NT2/D1 (cell line): ENCODE results near the gene GPR179.

Source experiments
- DNase-seq: peaks from one replicate; pipeline ENCODE4 v3.0.0-alpha.2; 2011; ENCODE audit warnings: low read depth, low spot score
- H3K27me3 ChIP-seq: 2 replicates; pipeline ENCODE4 v1.6.0; 2011; ENCODE audit warnings: mild to moderate bottlenecking; ENCODE audit not compliant: insufficient read length, insufficient read depth
- H3K36me3 ChIP-seq: 2 replicates; pipeline ENCODE4 v1.6.1; 2011; ENCODE audit warnings: mild to moderate bottlenecking, low read length, mixed read lengths; ENCODE audit not compliant: insufficient read depth, insufficient read length
- H3K4me1 ChIP-seq: 2 replicates; pipeline ENCODE4 v1.5.1; 2011; ENCODE audit not compliant: insufficient read depth, insufficient read length
- H3K4me3 ChIP-seq: 2 replicates; pipeline ENCODE4 v1.5.1; 2011; ENCODE audit warnings: low read depth; ENCODE audit not compliant: insufficient read length
- H3K9ac ChIP-seq: 2 replicates; pipeline ENCODE4 v1.6.0; 2011; ENCODE audit warnings: low read depth; ENCODE audit not compliant: insufficient read length
- H3K9me3 ChIP-seq: 2 replicates; pipeline ENCODE4 v1.5.1; 2011; ENCODE audit warnings: mild to moderate bottlenecking, low read length; ENCODE audit not compliant: insufficient read depth
- SUZ12 ChIP-seq: IDR thresholded peaks from 2 replicates; pipeline ENCODE4 v1.6.1; 2011; ENCODE audit not compliant: insufficient read length, insufficient read depth; ENCODE audit errors: extremely low read depth
- YY1 ChIP-seq: IDR thresholded peaks from 2 replicates; pipeline ENCODE4 v1.6.1; 2011; ENCODE audit not compliant: insufficient read length, insufficient read depth
- ZNF274 ChIP-seq: IDR thresholded peaks from 2 replicates; pipeline ENCODE4 v1.6.1; 2011; ENCODE audit warnings: mild to moderate bottlenecking, low read depth, low read length

GPR179 gene

DNA sequence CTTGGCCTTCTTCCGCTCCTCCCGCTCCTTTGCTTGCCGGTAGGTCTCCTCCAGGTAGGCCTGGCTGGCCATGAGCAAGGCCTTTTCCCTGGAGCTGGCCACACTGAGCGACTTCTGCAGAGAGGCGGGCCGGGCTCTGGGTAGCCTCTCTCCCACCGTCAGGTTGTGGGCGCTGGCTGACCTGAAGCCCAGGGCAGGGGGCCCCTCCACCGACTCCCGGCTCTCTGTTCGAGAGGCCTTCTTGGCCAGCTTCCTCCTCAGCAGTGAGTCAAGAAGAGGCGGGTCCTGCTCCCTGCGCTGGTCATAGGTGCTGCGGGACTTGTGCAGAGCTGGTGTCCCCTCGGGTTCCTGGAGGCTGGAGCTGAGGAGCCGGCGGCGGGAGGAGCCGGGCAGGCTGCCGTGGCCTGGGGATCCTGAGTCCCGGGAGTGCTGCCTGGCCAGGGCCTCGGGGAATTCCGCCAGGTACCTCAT, 12.8 kb downstream of the GPR179 start:
- Histone ChIP-seq H3K9ac (no peak overlapping the region), H3K9me3 (no peaks in the 10 kb centered on the region), H3K4me1 (peaks cover 10% of the 10 kb centered on the region), H3K27me3 (no peaks in the 10 kb centered on the region), H3K4me3 (no peak overlapping the region), H3K36me3 (peaks cover 5% of the 10 kb centered on the region)
- TF ChIP-seq ZNF274: no peak
- TF ChIP-seq YY1: no peak
- TF ChIP-seq SUZ12: no peak
- DNase-seq: no peak

DNA sequence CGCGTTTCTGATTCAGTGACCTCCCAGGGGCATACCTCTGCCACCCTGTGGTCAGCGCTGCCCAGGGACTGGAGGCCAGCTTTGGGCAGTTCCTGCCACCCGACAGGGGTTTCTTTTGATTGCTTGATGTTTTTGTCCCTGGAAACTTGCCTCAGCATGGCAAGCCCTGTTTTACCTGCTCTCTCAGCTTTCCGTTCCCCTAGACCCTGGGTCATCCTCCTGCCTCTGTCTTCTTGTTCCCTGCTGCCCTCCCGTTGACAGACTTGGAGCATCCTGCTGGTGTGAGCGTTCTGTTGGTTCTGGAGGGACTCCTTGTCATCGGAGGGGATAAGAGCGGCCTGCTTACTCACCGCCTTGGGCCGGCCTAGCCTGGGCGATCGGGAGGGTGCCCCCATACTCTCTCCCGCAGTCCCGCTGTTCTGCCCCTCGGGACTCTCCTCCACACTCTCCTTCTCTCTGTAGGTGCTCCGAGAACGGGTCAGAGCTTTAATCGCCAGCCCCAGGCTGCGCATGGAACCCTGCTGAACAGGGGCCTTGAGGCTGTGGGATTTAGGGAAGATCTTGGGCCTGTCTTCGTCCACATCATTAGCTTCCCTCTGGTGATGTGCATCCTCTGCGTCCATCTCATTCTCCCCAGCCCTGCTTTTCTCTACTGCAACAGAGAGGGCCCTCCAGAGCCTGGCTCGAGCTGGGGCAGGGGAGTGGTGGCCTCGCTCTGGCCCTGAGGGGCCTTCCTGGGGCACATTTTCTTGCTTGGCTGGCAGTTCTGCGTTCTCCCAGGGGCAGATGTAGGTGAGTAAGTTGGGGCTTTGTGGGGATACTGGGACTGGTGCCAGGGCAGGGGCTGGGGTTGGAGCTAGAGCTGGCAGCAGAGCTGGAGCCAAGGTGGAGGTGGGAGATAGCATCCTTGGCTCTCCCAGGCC, 13.7 kb downstream of the GPR179 start:
- H3K4me1 ChIP-seq: peaks cover 13% of the 10 kb centered on the region
- no peak overlapping the region for H3K4me3 ChIP-seq
- no peaks in the 10 kb centered on the region for H3K27me3 ChIP-seq
- TF ChIP-seq YY1: no peak
- no peak for TF ChIP-seq ZNF274
- no peak for TF ChIP-seq SUZ12
- H3K9me3 ChIP-seq: no peaks in the 10 kb centered on the region
- H3K36me3 ChIP-seq: peaks cover 8% of the 10 kb centered on the region
- no peak for DNase-seq
- no peak overlapping the region for H3K9ac ChIP-seq

DNA sequence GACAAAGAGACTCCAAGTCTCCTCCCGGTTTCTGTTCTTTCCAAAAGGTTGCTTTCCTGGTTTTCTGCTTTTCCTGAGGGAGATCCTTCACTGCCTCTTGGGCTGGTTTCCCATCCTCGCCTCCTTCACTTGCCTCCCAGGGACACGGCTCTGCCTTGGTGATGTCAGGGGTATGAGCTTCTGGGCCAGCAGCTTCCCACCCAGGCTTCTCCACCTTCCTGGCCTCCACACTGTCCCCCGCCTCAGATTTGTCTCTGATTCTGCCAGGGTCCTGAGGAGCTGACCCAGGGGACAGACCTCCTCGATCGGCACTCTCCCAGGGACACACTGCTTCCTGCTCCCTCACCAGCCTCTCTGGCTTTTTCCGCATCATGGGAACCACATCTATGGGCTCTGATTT, 14.5 kb downstream of the GPR179 start:
- Histone ChIP-seq H3K4me1 (peaks cover 13% of the 10 kb centered on the region), H3K36me3 (peaks cover 11% of the 10 kb centered on the region), H3K4me3 (no peak overlapping the region), H3K9me3 (no peaks in the 10 kb centered on the region), H3K27me3 (no peaks in the 10 kb centered on the region), H3K9ac (no peak overlapping the region)
- no peak for TF ChIP-seq SUZ12
- no peak for TF ChIP-seq ZNF274
- no peak for TF ChIP-seq YY1
- no peak for DNase-seq

GRCh38 chr17:38328620-38329019, 15.1 kb downstream of the GPR179 start:
- peaks cover 18% of the 10 kb centered on the region for H3K36me3 ChIP-seq
- no peak overlapping the region for H3K4me3 ChIP-seq
- H3K27me3 ChIP-seq: no peaks in the 10 kb centered on the region
- H3K9ac ChIP-seq: no peak overlapping the region
- H3K9me3 ChIP-seq: no peaks in the 10 kb centered on the region
- H3K4me1 ChIP-seq: peaks cover 9% of the 10 kb centered on the region
- no peak for DNase-seq
- TF ChIP-seq SUZ12 (no peak), ZNF274 (no peak), YY1 (no peak)

GRCh38 chr17:38327936-38328335, 15.8 kb downstream of the GPR179 start:
- no peaks in the 10 kb centered on the region for H3K9me3 ChIP-seq
- DNase-seq: no peak

DNA sequence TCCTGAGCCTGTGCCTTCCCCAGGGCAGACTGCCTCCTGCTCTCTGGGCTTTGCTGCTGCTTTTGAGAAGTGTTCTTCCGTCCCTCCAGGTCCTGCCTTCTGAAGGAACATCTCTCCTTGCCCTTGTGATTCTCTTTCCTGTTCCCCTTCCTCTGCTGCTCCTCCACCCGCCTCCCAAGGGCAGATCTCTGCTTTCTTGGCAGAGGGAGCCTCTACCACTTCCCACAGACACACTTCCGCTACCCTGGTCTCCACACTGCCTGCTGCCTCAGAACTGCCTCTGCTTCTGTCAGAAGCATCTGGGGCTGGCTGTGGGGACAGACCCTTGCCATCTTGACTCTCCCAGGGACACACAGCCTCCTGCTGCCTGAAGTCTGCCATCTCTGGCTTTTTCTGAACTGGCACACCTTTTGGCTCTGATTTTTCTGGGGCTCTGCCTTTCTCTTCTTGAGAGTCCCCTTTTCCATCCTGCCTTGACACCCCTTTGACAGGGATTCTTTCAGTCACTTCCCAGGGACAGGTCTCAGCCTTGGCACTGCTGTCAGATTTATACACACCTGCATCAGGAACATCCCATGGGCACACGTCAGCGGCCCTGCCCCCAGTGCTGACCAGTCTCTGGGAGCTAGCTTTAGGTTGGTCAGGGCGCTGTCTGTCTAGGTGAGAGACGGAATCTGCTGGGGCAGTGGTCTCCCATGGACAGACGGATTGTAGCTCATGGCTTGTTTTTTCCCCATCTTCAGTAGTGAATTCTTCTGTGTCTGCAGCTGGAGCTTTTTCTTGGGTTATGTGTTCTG, 16.6 kb downstream of the GPR179 start:
- no peak for DNase-seq
- Histone ChIP-seq H3K27me3 (no peaks in the 10 kb centered on the region), H3K4me3 (no peak overlapping the region), H3K9ac (peak overlapping the region; percentile 45), H3K9me3 (no peaks in the 10 kb centered on the region), H3K4me1 (peaks cover 9% of the 10 kb centered on the region), H3K36me3 (peaks cover 31% of the 10 kb centered on the region)
- no peak for TF ChIP-seq SUZ12
- no peak for TF ChIP-seq YY1
- TF ChIP-seq ZNF274: no peak

More at GRCh38 chr17:38327936-38328335, 15.8 kb downstream of the GPR179 start:
- H3K27me3 ChIP-seq: no peaks in the 10 kb centered on the region
- H3K9ac ChIP-seq: no peak overlapping the region
- H3K4me3 ChIP-seq: no peak overlapping the region
- TF ChIP-seq ZNF274: no peak
- TF ChIP-seq YY1: no peak
- no peak for TF ChIP-seq SUZ12
- H3K36me3 ChIP-seq: peaks cover 24% of the 10 kb centered on the region
- H3K4me1 ChIP-seq: peaks cover 9% of the 10 kb centered on the region

- DNase-seq: no peak
- TF ChIP-seq SUZ12 (no peak), ZNF274 (no peak), YY1 (no peak)
- H3K9ac ChIP-seq: no peak overlapping the region
- peaks cover 6% of the 10 kb centered on the region for H3K4me1 ChIP-seq
- H3K4me3 ChIP-seq: no peak overlapping the region
- no peaks in the 10 kb centered on the region for H3K9me3 ChIP-seq
- no peaks in the 10 kb centered on the region for H3K27me3 ChIP-seq
- H3K36me3 ChIP-seq: peaks cover 47% of the 10 kb centered on the region
Observed at GRCh38 chr17:38325221-38325851, 18.4 kb downstream of the GPR179 start.
